HG03571 (cell line): Measurements from ENCODE around the gene KIF26B.
"Not testable (repeated sequence)": the region's sequence is repeated elsewhere in the genome, so short reads cannot be mapped to it uniquely, and the experiment has no call there.

ENCODE experiments used
- ATAC-seq: cut with Tn5 transposase; IDR thresholded peaks from one replicate; pipeline ENCODE4 v1.9.1; 2021; ENCODE audit not compliant: unreplicated experiment

KIF26B gene

GRCh38 chr1:245345191-245345884 is 190.6 kb downstream of the KIF26B start:
- no peak for ATAC-seq

DNA sequence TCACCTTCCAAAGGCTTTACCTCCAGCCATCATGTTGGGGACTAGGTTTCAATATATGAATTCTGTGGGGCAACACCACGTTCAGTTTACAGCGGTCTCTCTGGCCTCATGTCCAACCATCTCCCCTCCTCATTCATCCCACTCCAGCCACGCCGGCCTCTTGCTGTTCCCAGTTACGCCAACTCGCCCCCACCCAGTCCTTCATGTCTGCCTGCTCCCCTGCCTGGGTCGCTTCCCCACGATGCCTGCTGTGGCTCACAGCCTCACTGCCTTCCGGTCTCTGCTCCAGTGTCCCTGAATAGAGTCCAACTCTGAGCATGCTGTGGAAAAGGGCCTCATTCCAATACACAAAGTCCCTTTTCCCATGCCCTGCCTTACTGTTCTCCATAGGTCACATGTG is 193.8 kb downstream of the KIF26B start:
- no peak for ATAC-seq

DNA sequence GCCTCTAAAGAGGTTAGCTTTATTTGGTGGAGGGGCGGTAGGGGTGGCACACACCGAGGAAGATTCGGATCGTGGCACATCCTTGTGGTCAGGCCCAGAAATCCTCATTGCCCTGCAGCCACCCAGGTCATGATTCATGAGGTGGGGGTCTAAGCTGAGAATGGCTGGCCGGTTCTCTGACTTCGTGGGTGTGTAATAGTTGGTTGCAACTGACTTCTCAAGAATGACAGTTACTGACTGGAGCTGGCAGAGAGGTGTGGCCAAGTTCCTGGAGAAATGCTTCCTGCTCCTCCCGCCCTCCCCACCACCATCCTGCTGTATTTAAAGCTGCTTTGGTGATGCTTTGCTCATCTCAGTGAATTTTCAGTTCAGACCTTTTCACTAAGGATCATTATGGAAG is 198.6 kb downstream of the KIF26B start:
- no peak for ATAC-seq

GRCh38 chr1:245353915-245354775 is 199.4 kb downstream of the KIF26B start:
- ATAC-seq, result no peak

- ATAC-seq, result not testable (repeated sequence)
Measured at GRCh38 chr1:245355851-245356630, 201.3 kb downstream of the KIF26B start.

DNA sequence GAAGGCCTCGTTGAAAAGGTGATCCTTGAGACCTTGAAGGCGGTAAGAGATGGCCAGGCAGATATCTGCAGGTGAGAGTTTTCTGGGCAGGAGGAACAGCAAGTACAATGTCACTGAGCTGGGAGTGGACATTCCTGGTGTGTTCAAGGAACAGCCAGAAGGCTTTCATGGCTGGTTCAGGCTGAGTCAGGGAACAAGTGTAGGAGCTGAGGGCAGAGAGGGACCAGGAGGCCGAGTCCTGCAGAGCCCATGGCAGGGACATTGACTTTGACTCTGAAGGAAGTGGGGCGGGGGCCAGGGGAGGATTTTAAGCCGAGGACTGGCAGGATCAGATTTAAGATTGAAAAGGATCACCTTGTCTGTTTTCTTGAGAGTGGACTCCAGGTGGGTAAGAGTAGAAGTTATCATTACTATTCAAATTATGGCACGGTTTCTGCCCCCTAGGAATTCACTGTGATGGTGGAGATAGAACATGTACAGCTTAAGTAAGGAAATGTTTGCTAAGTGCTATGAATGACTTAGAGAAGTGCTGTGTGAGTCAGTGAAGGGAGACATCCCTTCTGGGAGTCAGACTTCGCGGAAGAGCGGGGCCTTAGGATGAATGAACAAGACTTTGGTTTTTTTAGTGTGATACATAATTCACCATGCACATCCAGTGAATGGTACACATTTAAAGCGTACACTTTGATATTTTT is 202.3 kb downstream of the KIF26B start:
- ATAC-seq, result no peak

- ATAC-seq, result not testable (repeated sequence)
Measured at GRCh38 chr1:245359101-245359680, 204.4 kb downstream of the KIF26B start.

DNA sequence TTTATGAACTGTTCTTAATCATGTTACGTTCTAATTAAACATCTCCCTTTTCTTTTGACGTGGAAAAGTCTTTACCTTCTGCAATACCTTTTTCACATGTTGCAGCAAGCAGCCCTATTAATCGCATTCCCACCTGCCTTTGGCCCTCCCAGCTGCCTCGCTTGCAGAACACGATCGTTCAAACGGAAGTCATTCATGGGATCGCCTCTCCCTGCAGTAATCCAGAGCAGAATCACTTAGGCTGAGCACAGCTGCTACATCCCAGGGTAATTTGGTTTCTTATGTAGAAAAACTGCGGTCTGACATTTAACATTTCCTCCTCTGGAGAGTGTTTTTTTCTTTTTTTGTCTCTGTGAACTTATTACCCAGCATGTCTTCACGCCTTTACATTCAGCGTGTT is 206.3 kb downstream of the KIF26B start:
- no peak for ATAC-seq

DNA sequence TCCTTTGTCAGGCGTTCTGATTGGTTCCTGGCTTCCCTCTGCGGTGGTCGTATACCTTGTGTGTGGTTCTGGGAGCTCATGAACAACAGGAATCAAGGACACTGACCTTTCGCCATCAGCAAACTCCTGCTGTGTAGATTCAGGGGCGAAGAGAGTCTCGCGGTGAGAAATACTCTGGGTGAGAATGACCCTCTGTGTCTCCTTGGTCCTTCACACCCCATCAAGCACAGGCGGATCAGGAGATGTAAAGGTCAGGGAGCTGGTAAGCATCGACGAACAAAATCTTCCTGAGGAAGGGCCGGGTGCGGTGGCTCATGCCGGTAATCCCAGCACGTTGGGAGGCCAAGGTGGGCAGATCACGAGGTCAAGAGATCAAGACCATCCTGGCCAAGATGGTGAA is 207.2 kb downstream of the KIF26B start:
- ATAC-seq, result no peak

GRCh38 chr1:245363461-245364200 is 208.8 kb downstream of the KIF26B start:
- no peak for ATAC-seq

DNA sequence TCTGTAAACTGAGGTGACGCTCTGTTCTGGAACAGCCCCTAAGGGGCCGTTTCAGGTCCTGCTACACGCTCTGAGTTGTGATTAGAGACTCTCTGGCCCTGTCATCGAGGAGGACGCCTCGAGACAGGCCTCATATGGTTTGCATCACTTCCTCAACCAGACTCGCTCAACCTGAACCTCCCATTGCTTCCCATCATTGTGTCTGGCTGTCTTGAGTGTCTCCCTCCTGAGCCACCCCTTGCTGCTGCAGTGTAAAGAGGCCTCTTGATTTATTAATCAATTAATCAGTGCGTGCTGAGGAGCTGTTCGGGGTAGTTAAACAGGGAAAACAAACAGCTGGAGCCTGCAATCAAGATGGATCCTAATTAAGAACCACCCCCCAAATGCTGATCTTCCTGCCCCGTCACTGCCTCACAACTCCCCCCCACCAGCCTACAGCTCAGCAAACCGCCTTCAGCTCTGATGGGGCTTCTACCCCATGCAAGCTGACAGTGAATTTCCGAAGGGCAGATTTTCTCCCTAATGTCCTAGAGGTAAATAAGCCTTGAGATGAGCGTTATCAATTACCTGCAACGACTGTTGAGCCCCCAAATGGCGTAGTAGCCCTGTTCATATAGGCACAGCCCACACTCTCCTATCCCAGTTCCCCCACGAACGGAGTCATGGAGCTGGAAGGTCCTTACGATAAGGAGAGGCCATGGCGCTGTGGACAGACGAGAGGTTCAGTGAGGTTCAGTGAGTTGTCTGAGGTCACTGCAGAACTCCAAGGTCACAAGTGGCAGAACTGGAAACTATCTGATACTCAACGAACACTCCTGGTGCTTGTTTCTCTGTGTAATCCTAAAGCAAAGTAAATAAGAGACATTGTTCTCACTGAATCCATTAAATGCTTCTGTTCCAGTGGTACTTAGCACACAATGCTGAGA is 210.6 kb downstream of the KIF26B start:
- ATAC-seq, result no peak

DNA sequence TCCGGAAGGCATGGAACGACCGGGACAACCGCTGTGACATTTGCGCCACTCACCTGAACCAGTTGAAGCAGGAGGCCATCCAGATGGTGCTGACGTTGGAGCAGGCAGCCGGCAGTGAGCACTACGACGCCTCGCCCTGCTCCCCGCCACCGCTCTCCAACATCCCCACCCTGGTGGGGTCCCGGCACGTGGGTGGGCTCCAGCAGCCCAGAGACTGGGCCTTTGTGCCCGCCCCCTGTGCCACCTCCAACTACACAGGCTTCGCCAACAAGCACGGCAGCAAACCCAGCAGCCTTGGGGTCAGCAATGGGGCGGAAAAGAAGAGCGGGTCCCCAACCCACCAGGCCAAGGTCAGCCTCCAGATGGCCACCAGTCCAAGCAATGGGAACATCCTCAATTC is 212.1 kb downstream of the KIF26B start:
- ATAC-seq, result no peak

GRCh38 chr1:245370175-245370825 is 215.5 kb downstream of the KIF26B start:
- no peak for ATAC-seq

DNA sequence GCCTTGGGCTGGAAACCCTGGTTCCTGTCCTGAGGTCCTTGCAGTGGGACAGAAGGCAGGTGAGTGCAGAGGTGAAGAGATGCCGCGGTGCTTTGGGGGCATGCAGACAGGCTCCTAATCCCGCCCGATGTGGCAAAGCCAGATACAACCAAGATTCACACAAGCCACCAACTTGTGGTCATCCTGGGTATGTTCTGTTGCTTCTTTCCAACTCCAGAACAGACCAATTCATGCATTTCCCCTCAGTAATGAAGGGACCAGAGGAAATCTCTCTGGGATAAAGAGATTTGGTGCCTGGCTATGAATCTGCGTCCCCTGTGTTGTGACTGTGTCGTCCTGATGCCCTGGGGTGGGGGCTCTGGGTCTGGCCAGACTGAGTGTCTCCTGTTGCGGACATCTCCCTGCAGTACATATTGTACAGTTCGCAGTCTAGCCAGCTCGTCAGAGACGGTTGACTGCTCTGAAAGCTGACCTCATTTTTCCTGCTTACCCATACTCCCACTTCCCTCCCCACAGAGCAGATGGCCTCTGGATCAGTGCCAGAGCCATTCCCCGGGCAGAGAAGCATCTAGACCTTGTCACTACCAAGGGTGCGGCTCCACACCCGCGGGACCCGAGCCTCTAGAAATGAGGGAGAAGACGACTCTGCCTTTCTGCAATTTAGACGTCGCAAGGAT is 216.3 kb downstream of the KIF26B start:
- no peak for ATAC-seq

GRCh38 chr1:245373131-245373530 is 218.3 kb downstream of the KIF26B start:
- no peak for ATAC-seq

DNA sequence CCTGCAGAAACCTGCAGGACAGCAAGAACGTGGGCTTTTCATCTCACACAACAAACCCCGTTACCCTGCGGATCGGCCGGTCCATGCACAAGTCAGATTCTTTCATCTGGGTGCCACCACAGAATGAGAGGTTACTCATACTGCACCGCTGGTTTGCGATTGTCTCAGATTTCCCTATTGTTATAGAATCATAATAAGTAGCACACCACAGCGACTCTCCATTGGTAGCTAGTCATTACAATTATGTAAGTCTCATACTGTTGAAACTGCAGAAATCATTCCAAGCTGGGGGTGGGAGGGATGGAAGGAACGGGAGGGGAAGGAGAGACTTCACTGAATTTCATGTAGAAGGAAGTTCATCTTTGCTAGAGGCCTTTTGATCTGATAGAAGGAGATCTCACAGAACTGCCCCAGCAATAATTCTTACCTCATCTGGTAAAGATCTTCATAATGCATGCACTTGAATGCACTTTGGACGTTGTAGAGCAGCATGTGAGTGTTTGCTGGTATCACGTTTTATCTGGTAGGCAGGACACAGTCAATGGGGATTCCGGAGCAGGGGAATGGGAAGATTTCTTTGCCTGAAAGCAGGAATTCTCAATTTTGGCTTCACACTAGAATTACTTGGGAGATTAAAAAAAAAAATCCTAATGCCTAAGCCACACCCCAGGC is 221.1 kb downstream of the KIF26B start:
- ATAC-seq, result no peak

- ATAC-seq, result no peak
Measured at GRCh38 chr1:245377854-245378253, 223.1 kb downstream of the KIF26B start.
